Measurements from ENCODE around the gene NEUROD2. TPM values are rescaled to one million over a fixed set of nuclear protein-coding genes. Genes with fewer than 3 reads are reported as not detected.

NEUROD2 gene
- polyA plus RNA-seq, 1 donor from 2014 or later = not detected

GRCh38 chr17:39566094-39566850 is 41.4 kb downstream of the NEUROD2 start:
- H3K79me2 ChIP-seq (replicated peaks; ENCODE audit: insufficient read depth, low read length) = no peaks in the 10 kb centered on the region
- H3F3A ChIP-seq (ENCODE audit: insufficient read depth, low read length, poor library complexity, severe bottlenecking) = no peaks in the 10 kb centered on the region
- TF ChIP-seq TAF1 (IDR thresholded peaks at IDR 0.05; ENCODE audit: low read depth) (no peak), EP300 (conservative IDR thresholded peaks at IDR 0.05; ENCODE audit: poor library complexity, severe bottlenecking) (no peak), MXI1 (conservative IDR thresholded peaks at IDR 0.05; ENCODE audit: poor library complexity, severe bottlenecking) (no peak), EZH2 (IDR thresholded peaks at IDR 0.05; ENCODE audit: borderline replicate concordance, insufficient read depth, low read length, poor library complexity, severe bottlenecking) (no peak), CTCF (IDR thresholded peaks at IDR 0.05; ENCODE audit: poor library complexity, severe bottlenecking) (no peak), SMC3 (conservative IDR thresholded peaks at IDR 0.05; ENCODE audit: poor library complexity) (no peak), RAD21 (conservative IDR thresholded peaks at IDR 0.05) (no peak), POLR2AphosphoS5 (IDR thresholded peaks at IDR 0.05) (no peak), REST (IDR thresholded peaks at IDR 0.05; ENCODE audit: borderline replicate concordance) (no peak)
- no peaks in the 10 kb centered on the region for H3K36me3 ChIP-seq (ENCODE audit: insufficient read depth, low read length)
- no peaks in the 10 kb centered on the region for H3K9me2 ChIP-seq (ENCODE audit: insufficient read depth, low read length)
- H3K9ac ChIP-seq (ENCODE audit: low read length) = no peak overlapping the region
- no peaks in the 10 kb centered on the region for H3K9me3 ChIP-seq (ENCODE audit: low read length)
- H4K20me1 ChIP-seq (ENCODE audit: insufficient read depth) = no peaks in the 10 kb centered on the region
- H3K4me3 ChIP-seq (ENCODE audit: low read length) = no peak overlapping the region
- H3K27me3 ChIP-seq (ENCODE audit: insufficient read depth, low read depth, low read length) = no peaks in the 10 kb centered on the region
- no peak overlapping the region for H3K4me2 ChIP-seq (ENCODE audit: low read length)
- no peak overlapping the region for H3K27ac ChIP-seq (ENCODE audit: low read length)
- no peak overlapping the region for H2AFZ ChIP-seq (ENCODE audit: low read depth, low read length)

GRCh38 chr17:39564211-39564848 is 43.4 kb downstream of the NEUROD2 start:
- Histone ChIP-seq H3K9me3 (ENCODE audit: low read length) (no peaks in the 10 kb centered on the region), H4K20me1 (ENCODE audit: insufficient read depth) (no peaks in the 10 kb centered on the region), H3K4me2 (ENCODE audit: low read length) (peak overlapping the region; percentile 72), H3K9me2 (ENCODE audit: insufficient read depth, low read length) (no peaks in the 10 kb centered on the region), H3F3A (ENCODE audit: insufficient read depth, low read length, poor library complexity, severe bottlenecking) (no peaks in the 10 kb centered on the region), H3K79me2 (replicated peaks; ENCODE audit: insufficient read depth, low read length) (no peaks in the 10 kb centered on the region), H2AFZ (ENCODE audit: low read depth, low read length) (no peak overlapping the region), H3K27ac (ENCODE audit: low read length) (peak overlapping the region; percentile 65), H3K27me3 (ENCODE audit: insufficient read depth, low read depth, low read length) (no peaks in the 10 kb centered on the region), H3K4me3 (ENCODE audit: low read length) (peak overlapping the region; percentile 40), H3K9ac (ENCODE audit: low read length) (peak overlapping the region; percentile 35), H3K36me3 (ENCODE audit: insufficient read depth, low read length) (no peaks in the 10 kb centered on the region)
- TF ChIP-seq EP300 (conservative IDR thresholded peaks at IDR 0.05; ENCODE audit: poor library complexity, severe bottlenecking) (no peak), MXI1 (conservative IDR thresholded peaks at IDR 0.05; ENCODE audit: poor library complexity, severe bottlenecking) (no peak), EZH2 (IDR thresholded peaks at IDR 0.05; ENCODE audit: borderline replicate concordance, insufficient read depth, low read length, poor library complexity, severe bottlenecking) (no peak)

All from neural cell (in vitro differentiated cells).